ENCODE results near the gene IL36G.

DNA sequence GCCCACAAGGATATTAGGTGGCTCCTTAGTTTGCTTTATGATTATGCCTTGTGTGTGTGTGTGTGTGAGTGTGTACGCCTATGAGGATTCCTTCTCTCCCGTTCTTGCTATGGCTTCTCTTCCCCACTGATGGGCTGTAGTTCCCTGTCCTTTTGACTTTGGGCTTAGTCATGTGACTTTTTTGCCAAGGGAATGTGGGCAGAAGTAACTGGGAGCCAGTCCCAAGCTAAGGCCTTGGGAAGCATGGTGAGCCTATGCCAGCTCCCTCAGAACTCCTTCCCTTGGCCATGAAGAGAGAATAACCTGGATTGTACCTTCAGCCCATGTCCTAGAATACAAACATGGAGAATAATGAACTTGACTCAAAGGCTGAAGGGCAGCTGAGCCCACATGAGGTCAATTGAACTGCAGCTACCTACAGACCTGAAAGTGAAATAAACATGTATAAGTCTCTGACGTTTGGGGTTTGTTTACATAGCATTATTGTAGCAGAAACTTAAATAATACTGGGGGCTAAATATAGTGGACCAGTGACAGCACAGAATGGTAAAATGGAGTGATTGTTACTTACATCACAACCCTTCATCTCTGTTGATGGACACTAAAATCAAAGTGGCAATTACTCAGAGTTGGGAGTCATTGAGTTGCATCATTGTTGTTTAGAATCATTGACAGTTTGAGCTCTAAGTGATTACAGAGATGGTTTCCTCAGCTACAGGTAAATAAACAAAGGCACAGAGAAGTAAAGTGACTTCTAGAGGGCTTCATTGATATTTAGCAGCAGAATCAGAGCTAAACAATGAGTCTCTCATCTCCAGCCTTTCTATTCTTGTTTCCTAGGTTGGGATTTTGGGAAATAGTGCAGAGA, 15.3 kb upstream of the IL36G start:
- no peak for TF ChIP-seq POLR2A (IDR thresholded peaks at IDR 0.05)
- TF ChIP-seq, protein P1, sequence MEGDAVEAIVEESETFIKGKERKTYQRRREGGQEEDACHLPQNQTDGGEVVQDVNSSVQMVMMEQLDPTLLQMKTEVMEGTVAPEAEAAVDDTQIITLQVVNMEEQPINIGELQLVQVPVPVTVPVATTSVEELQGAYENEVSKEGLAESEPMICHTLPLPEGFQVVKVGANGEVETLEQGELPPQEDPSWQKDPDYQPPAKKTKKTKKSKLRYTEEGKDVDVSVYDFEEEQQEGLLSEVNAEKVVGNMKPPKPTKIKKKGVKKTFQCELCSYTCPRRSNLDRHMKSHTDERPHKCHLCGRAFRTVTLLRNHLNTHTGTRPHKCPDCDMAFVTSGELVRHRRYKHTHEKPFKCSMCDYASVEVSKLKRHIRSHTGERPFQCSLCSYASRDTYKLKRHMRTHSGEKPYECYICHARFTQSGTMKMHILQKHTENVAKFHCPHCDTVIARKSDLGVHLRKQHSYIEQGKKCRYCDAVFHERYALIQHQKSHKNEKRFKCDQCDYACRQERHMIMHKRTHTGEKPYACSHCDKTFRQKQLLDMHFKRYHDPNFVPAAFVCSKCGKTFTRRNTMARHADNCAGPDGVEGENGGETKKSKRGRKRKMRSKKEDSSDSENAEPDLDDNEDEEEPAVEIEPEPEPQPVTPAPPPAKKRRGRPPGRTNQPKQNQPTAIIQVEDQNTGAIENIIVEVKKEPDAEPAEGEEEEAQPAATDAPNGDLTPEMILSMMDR (IDR thresholded peaks at IDR 0.05), result no peak
